Osteocyte (in vitro differentiated cells): Measurements from ENCODE around the gene ARHGEF25. TPM values are rescaled to one million over a fixed set of nuclear protein-coding genes. Genes with fewer than 3 reads are reported as not detected.
"Not testable (repeated sequence)": the region's sequence is repeated elsewhere in the genome, so short reads cannot be mapped to it uniquely, and the experiment has no call there.

Experiments
- DNase-seq: peaks from one replicate; pipeline ENCODE4 v3.0.0; 2021; ENCODE audit warnings: mixed read lengths; ENCODE audit not compliant: unreplicated experiment; ENCODE audit errors: extremely low spot score
- H3K27ac Mint-ChIP-seq: one replicate; pipeline ENCODE4 v1.8.0; 2021; ENCODE audit warnings: mild to moderate bottlenecking, mixed read lengths; ENCODE audit not compliant: unreplicated experiment
- H3K27me3 Mint-ChIP-seq: one replicate; pipeline ENCODE4 v1.8.0; 2021; ENCODE audit warnings: mixed read lengths; ENCODE audit not compliant: unreplicated experiment
- H3K36me3 Mint-ChIP-seq: one replicate; pipeline ENCODE4 v1.8.0; 2021; ENCODE audit warnings: mixed read lengths; ENCODE audit not compliant: unreplicated experiment
- H3K4me1 Mint-ChIP-seq: one replicate; pipeline ENCODE4 v1.8.0; 2021; ENCODE audit warnings: mixed read lengths; ENCODE audit not compliant: unreplicated experiment
- H3K4me3 Mint-ChIP-seq: one replicate; pipeline ENCODE4 v1.8.0; 2021; ENCODE audit warnings: mild to moderate bottlenecking, moderate library complexity, mixed read lengths; ENCODE audit not compliant: unreplicated experiment
- H3K9me3 Mint-ChIP-seq: one replicate; pipeline ENCODE4 v1.8.0; 2021; ENCODE audit warnings: mixed read lengths; ENCODE audit not compliant: unreplicated experiment
- total RNA-seq: library from RNA; stranded (reverse); gene quantifications from 2 replicates; pipeline ENCODE4 v1.2.1, GENCODE V29; 2021
- TF ChIP-seq, protein P1 (sequence below): fragments of 200-600 bp; sonication (generic); IDR thresholded peaks from 2 replicates; pipeline ENCODE4 v1.5.0; 2021; ENCODE audit warnings: antibody characterized with exemption, mild to moderate bottlenecking, moderate library complexity

The ARHGEF25 gene
- total RNA-seq, 1 donor from 2014 or later, result 27.6 TPM

DNA sequence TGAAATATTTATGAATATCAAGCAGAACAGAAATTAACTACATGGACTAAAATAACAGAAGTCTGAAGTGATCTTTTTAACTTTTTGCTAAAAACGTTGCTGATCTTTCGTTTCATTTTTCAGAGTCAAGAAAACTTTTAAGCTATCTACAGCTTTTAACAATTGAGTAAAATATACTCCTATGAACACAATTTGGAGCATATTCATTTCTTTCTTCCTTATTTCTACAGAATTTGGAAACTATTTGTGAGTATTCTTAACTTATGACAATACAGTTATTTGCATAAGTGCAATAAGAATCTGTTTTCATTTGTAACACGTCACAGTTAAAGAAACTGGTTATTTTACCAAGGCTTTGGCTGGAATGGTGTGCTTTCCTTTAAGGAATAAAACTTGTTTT lies 42.8 kb downstream of the ARHGEF25 start:
- Mint-ChIP-seq H3K4me1 (no peaks in the 10 kb centered on the region), H3K27ac (no peak overlapping the region), H3K36me3 (no peaks in the 10 kb centered on the region), H3K4me3 (no peak overlapping the region), H3K9me3 (peaks cover 5% of the 10 kb centered on the region), H3K27me3 (peaks cover 34% of the 10 kb centered on the region)
- TF ChIP-seq, protein P1, sequence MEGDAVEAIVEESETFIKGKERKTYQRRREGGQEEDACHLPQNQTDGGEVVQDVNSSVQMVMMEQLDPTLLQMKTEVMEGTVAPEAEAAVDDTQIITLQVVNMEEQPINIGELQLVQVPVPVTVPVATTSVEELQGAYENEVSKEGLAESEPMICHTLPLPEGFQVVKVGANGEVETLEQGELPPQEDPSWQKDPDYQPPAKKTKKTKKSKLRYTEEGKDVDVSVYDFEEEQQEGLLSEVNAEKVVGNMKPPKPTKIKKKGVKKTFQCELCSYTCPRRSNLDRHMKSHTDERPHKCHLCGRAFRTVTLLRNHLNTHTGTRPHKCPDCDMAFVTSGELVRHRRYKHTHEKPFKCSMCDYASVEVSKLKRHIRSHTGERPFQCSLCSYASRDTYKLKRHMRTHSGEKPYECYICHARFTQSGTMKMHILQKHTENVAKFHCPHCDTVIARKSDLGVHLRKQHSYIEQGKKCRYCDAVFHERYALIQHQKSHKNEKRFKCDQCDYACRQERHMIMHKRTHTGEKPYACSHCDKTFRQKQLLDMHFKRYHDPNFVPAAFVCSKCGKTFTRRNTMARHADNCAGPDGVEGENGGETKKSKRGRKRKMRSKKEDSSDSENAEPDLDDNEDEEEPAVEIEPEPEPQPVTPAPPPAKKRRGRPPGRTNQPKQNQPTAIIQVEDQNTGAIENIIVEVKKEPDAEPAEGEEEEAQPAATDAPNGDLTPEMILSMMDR, result no peak
- DNase-seq, result no peak

DNA sequence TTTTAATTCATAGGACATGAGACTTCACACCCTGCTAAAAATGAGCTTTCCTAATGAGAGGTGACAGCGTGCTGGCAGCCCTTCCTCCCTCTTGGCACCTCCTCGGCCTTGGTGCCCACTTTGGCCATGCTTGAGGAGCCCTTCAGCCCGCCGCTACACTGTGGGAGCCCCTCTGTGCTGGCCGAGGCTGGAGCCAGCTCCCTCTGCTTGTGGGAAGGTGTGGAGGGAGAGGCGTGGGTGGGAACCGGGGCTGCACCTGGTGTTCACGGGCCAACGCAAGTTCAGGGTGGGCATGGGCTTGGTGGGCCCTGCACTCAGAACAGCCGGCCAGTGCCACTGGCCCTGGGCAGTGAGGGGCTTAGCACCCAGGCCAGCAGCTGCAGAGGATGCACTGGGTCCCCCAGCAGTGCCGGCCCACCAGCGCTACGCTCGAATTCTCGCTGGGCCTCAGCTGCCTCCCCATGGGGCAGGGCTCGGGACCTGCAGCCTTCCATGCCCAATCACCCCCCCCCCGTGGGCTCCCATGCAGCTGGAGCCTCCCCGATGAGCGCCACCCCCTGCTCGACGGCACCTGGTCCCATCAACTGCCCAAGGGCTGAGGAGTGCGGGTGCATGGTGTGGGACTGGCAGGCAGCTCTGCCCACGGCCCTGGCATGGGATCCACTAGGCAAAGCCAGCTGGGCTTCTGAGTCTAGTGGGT lies 44.5 kb downstream of the ARHGEF25 start:
- Mint-ChIP-seq H3K4me3 (no peak overlapping the region), H3K9me3 (peaks cover 5% of the 10 kb centered on the region), H3K4me1 (no peaks in the 10 kb centered on the region), H3K36me3 (no peaks in the 10 kb centered on the region), H3K27ac (no peak overlapping the region), H3K27me3 (peaks cover 37% of the 10 kb centered on the region)
- DNase-seq, result no peak
- TF ChIP-seq, protein P1, result no peak

DNA sequence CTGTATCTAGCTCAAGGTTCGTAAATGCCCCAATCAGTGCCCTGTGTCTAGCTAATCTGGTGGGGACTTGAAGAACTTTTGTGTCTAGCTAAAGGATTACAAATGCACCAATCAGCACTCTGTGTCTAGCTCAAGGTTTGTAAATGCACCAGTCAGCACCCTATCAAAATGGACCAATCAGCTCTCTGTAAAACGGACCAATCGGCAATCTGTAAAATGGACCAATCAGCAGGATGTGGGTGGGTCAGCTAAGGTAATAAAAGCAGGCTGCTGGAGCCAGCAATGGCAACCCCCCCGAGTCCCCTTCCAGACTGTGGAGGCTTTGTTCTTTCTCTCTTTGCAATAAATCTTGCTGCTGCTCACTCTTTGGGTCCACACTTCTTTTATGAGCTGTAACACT lies 45.2 kb downstream of the ARHGEF25 start:
- H3K27ac Mint-ChIP-seq, DNase-seq, H3K4me3 Mint-ChIP-seq, H3K4me1 Mint-ChIP-seq, H3K9me3 Mint-ChIP-seq, H3K36me3 Mint-ChIP-seq: not testable (repeated sequence)
- H3K27me3 Mint-ChIP-seq, result peaks cover 37% of the 10 kb centered on the region

DNA sequence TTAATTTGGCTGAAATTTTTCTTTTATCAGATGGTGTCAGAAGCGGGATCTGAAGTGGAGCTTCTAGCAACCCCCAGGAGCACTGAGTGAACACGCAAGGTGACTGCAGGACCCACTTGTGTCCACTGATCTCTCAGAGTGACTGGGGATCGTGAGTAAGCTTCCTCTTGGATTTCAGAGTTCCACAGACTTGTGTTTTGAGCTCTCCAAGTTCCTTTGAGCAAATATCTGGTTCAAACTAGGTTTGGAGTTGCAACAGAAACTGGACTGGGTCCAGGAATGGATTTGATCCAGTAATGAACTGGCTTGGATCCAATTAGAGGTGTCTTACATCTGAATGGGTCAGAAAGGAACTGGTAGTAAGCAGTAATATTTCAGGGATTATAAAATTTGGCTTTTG lies 46.5 kb downstream of the ARHGEF25 start:
- Mint-ChIP-seq H3K4me1 (no peaks in the 10 kb centered on the region), H3K9me3 (peaks cover 8% of the 10 kb centered on the region), H3K27me3 (peaks cover 39% of the 10 kb centered on the region), H3K4me3 (no peak overlapping the region), H3K27ac (no peak overlapping the region), H3K36me3 (no peaks in the 10 kb centered on the region)
- TF ChIP-seq, protein P1, result no peak
- DNase-seq, result no peak

DNA sequence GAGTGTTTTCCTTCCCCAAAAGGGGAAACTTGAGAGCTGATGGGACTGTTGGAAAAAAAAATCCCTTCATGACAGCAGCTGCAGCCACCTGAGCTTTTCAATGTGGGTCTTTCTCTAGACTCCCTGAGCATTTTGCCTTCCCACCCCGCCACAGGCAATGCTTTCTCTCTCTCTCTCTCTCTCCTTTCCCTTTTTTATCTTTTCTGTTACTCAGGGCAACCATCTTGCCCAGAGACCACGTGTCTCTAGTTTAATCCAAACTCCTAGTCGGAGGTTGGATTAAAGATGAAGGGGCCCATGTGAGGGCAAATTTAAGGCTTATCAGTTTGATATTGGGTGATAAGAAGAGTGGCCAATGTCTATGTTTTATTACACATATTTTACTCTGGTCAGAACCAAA lies 47.7 kb downstream of the ARHGEF25 start:
- Mint-ChIP-seq H3K27ac (no peak overlapping the region), H3K4me3 (no peak overlapping the region), H3K9me3 (peaks cover 6% of the 10 kb centered on the region), H3K36me3 (no peaks in the 10 kb centered on the region), H3K27me3 (peaks cover 40% of the 10 kb centered on the region), H3K4me1 (no peaks in the 10 kb centered on the region)
- no peak for DNase-seq
- TF ChIP-seq, protein P1, result no peak
